GM23338 (cell line): ENCODE measurements around the gene CCDC194. TPM values are rescaled to one million over a fixed set of nuclear protein-coding genes. Genes with fewer than 3 reads are reported as not detected.

Experiments used
- ATAC-seq: fragments of 200-7000 bp; cut with Tn5 transposase; 3 replicates; pipeline ENCODE4 v1.9.1; 2020
- DNase-seq: peaks from one replicate; pipeline ENCODE4 v3.0.0-alpha.2; 2015; ENCODE audit warnings: low spot score
- H2AFZ ChIP-seq: fragments of 200-600 bp; sonication (generic); 2 replicates; pipeline ENCODE4 v1.8.0; 2016; ENCODE audit warnings: antibody characterized with exemption, mild to moderate bottlenecking, moderate library complexity
- H3F3A ChIP-seq: fragments of 200-600 bp; sonication (generic); replicated peaks from 2 replicates; pipeline ENCODE4 v1.8.0; 2017; ENCODE audit warnings: antibody characterized with exemption, mixed run types, low read depth
- H3K27ac ChIP-seq: fragments of 200-600 bp; sonication (generic); 2 replicates; pipeline ENCODE4 v1.6.1; 2016; ENCODE audit warnings: low read depth
- H3K27me3 ChIP-seq: fragments of 200-600 bp; sonication (generic); 2 replicates; pipeline ENCODE4 v1.8.0; 2016; ENCODE audit warnings: mild to moderate bottlenecking, mixed run types, moderate library complexity; ENCODE audit not compliant: insufficient read depth
- H3K36me3 ChIP-seq: fragments of 200-600 bp; sonication (generic); 2 replicates; pipeline ENCODE4 v1.8.0; 2016; ENCODE audit warnings: mild to moderate bottlenecking; ENCODE audit not compliant: insufficient read depth
- H3K4me1 ChIP-seq: fragments of 200-600 bp; sonication (generic); 2 replicates; pipeline ENCODE4 v1.8.0; 2016; ENCODE audit warnings: mild to moderate bottlenecking, moderate library complexity; ENCODE audit not compliant: insufficient read depth
- H3K4me2 ChIP-seq: fragments of 200-600 bp; sonication (generic); 2 replicates; pipeline ENCODE4 v1.7.1; 2017; ENCODE audit warnings: mixed run types
- H3K4me3 ChIP-seq: fragments of 200-600 bp; sonication (generic); 2 replicates; pipeline ENCODE4 v1.6.1; 2016; ENCODE audit warnings: mixed run types
- H3K79me2 ChIP-seq: fragments of 200-600 bp; sonication (generic); replicated peaks from 2 replicates; pipeline ENCODE4 v1.8.0; 2017; ENCODE audit warnings: mild to moderate bottlenecking; ENCODE audit not compliant: insufficient read depth
- H3K9me2 ChIP-seq: fragments of 200-600 bp; sonication (generic); 2 replicates; pipeline ENCODE4 v1.8.0; 2017; ENCODE audit not compliant: insufficient read depth
- H4K20me1 ChIP-seq: fragments of 200-600 bp; sonication (generic); replicated peaks from 2 replicates; pipeline ENCODE4 v1.8.0; 2017; ENCODE audit warnings: mild to moderate bottlenecking; ENCODE audit not compliant: insufficient read depth
- H3K27ac Mint-ChIP-seq: 2 replicates; pipeline ENCODE4 v1.8.0; 2020; ENCODE audit warnings: inconsistent platforms, mild to moderate bottlenecking, moderate library complexity, mixed read lengths
- H3K27me3 Mint-ChIP-seq: 3 replicates; pipeline ENCODE4 v1.8.0; 2022; ENCODE audit warnings: low read depth, mild to moderate bottlenecking, moderate library complexity, mixed read lengths, inconsistent platforms; ENCODE audit not compliant: insufficient read depth, poor library complexity
- H3K36me3 Mint-ChIP-seq: 3 replicates; pipeline ENCODE4 v1.8.0; 2021; ENCODE audit warnings: low read depth, mild to moderate bottlenecking, inconsistent platforms, moderate library complexity, mixed read lengths
- H3K4me1 Mint-ChIP-seq: 3 replicates; pipeline ENCODE4 v1.8.0; 2020; ENCODE audit warnings: mild to moderate bottlenecking, inconsistent platforms, mixed read lengths
- H3K4me3 Mint-ChIP-seq: 3 replicates; pipeline ENCODE4 v1.8.0; 2021; ENCODE audit warnings: moderate library complexity, mild to moderate bottlenecking, inconsistent platforms, mixed read lengths
- H3K9me3 Mint-ChIP-seq: 3 replicates; pipeline ENCODE4 v1.8.0; 2020; ENCODE audit warnings: moderate library complexity, mild to moderate bottlenecking, inconsistent platforms, mixed read lengths
- CREB1 ChIP-seq: fragments of 250-450 bp; sonication (Bioruptor Pico); IDR thresholded peaks from 2 replicates; pipeline ENCODE4 v1.5.0; 2020; ENCODE audit warnings: low read depth, mild to moderate bottlenecking, moderate library complexity
- EZH2 ChIP-seq: fragments of 200-600 bp; sonication (generic); IDR thresholded peaks from one replicate; pipeline ENCODE4 v1.8.0; 2017; ENCODE audit warnings: antibody characterized with exemption, mild to moderate bottlenecking, low read depth; ENCODE audit not compliant: unreplicated experiment
- EZH2phosphoT487 ChIP-seq: fragments of 200-600 bp; sonication (generic); IDR thresholded peaks from one replicate; pipeline ENCODE4 v1.8.1; 2018; ENCODE audit warnings: antibody characterized with exemption; ENCODE audit not compliant: unreplicated experiment
- JUNB ChIP-seq: IDR thresholded peaks from one replicate; pipeline ENCODE4 v1.6.1; 2016; ENCODE audit warnings: antibody characterized with exemption; ENCODE audit not compliant: unreplicated experiment
- NANOG ChIP-seq: IDR thresholded peaks from 2 replicates; pipeline ENCODE4 v1.6.1; 2016; ENCODE audit warnings: antibody characterized with exemption, borderline replicate concordance
- POLR2AphosphoS5 ChIP-seq: IDR thresholded peaks from 2 replicates; pipeline ENCODE4 v1.6.1; 2016; ENCODE audit warnings: antibody characterized with exemption, low read depth
- STAT1 ChIP-seq: IDR thresholded peaks from one replicate; pipeline ENCODE4 v1.6.1; 2016; ENCODE audit warnings: antibody characterized with exemption; ENCODE audit not compliant: unreplicated experiment
- ZNF114 ChIP-seq: fragments of 250-450 bp; sonication (Bioruptor Pico); IDR thresholded peaks from 2 replicates; pipeline ENCODE4 v1.5.0; 2020; ENCODE audit warnings: mild to moderate bottlenecking, moderate library complexity
- ZNF331 ChIP-seq: fragments of 250-450 bp; sonication (Bioruptor Pico); IDR thresholded peaks from 2 replicates; pipeline ENCODE4 v1.5.0; 2020; ENCODE audit warnings: low read depth, mild to moderate bottlenecking, moderate library complexity
- polyA plus RNA-seq: library from polyadenylated mRNA; unstranded; fragments of >200 nt; fragmentation: Nextera tagmentation; extraction: Ambion mirVana; gene quantifications from 2 replicates; pipeline ENCODE4 v1.2.1, GENCODE V29; 2016
- total RNA-seq: library from RNA; depleted of rRNA; stranded (reverse); fragments of >200 nt; shearing (Covaris generic); gene quantifications from 2 replicates; pipeline ENCODE4 v1.2.3, GENCODE V29; 2014
- TF ChIP-seq, protein P1 (sequence below), 2 experiments: fragments of 200-600 bp in 1 of 2; sonication (generic) in 1 of 2; conservative IDR thresholded peaks; 2 replicates each; pipeline versions ENCODE4 v1.5.1 to v1.6.1; 2016 to 2017; ENCODE audit warnings: antibody characterized with exemption in 2 of 2, low read depth in 2 of 2, mild to moderate bottlenecking in 2 of 2, moderate library complexity in 1 of 2
- TF ChIP-seq, protein P2 (sequence below): IDR thresholded peaks from one replicate; pipeline ENCODE4 v1.6.1; 2018; ENCODE audit warnings: antibody characterized with exemption; ENCODE audit not compliant: unreplicated experiment
- TF ChIP-seq, protein P3 (sequence below): IDR thresholded peaks from 2 replicates; pipeline ENCODE4 v1.6.1; 2016; ENCODE audit warnings: antibody characterized with exemption
- TF ChIP-seq, protein P4 (sequence below): fragments of 250-450 bp; sonication (Bioruptor Pico); IDR thresholded peaks from 2 replicates; pipeline ENCODE4 v1.5.0; 2020; ENCODE audit warnings: mild to moderate bottlenecking, moderate library complexity

The CCDC194 gene
- total and polyA plus RNA-seq, 2 experiments from 2014 or later: 0.49 TPM; not detected in 1

DNA sequence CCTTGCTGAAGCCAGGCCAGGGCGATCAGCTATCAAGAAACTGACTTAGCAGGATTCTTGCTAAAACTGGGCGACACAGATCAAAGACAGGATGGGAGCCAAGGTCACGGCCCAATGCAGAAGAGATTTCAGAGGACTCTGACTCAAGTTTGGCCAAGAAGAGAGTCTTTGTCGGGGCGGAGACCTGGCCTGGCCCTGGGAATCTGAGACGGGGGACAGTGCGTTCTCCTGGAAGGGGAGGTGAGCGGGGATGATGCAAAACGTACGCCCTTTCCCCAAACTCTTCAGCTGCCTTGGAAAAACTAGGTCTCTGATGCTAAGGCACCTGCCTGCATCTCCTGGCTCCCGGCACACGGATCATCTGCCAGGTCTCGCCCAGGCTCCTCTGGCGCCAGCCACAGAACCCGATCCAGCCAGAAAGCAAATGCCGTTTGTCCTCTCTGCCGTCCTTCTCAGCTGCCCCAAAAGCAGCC, 35.7 kb upstream of the CCDC194 start:
- Histone ChIP-seq H3K4me3 (no peak overlapping the region), H3K4me2 (no peak overlapping the region), H3K36me3 (no peaks in the 10 kb centered on the region), H3F3A (no peaks in the 10 kb centered on the region), H3K27me3 (no peaks in the 10 kb centered on the region), H3K27ac (no peak overlapping the region), H3K79me2 (no peaks in the 10 kb centered on the region), H2AFZ (no peak overlapping the region), H4K20me1 (no peaks in the 10 kb centered on the region), H3K9me2 (no peaks in the 10 kb centered on the region), H3K4me1 (peaks cover 3% of the 10 kb centered on the region; the same call in 1 of the 2 replicates)
- DNase-seq (no peak), ATAC-seq (no peak)
- Mint-ChIP-seq H3K27ac (no peak overlapping the region), H3K9me3 (no peaks in the 10 kb centered on the region; the same call in 2 of the 3 replicates), H3K36me3 (no peaks in the 10 kb centered on the region), H3K4me3 (no peak overlapping the region), H3K27me3 (peaks cover 7% of the 10 kb centered on the region), H3K4me1 (peaks cover 1% of the 10 kb centered on the region; the same call in 2 of the 3 replicates)
- TF ChIP-seq, protein P1, sequence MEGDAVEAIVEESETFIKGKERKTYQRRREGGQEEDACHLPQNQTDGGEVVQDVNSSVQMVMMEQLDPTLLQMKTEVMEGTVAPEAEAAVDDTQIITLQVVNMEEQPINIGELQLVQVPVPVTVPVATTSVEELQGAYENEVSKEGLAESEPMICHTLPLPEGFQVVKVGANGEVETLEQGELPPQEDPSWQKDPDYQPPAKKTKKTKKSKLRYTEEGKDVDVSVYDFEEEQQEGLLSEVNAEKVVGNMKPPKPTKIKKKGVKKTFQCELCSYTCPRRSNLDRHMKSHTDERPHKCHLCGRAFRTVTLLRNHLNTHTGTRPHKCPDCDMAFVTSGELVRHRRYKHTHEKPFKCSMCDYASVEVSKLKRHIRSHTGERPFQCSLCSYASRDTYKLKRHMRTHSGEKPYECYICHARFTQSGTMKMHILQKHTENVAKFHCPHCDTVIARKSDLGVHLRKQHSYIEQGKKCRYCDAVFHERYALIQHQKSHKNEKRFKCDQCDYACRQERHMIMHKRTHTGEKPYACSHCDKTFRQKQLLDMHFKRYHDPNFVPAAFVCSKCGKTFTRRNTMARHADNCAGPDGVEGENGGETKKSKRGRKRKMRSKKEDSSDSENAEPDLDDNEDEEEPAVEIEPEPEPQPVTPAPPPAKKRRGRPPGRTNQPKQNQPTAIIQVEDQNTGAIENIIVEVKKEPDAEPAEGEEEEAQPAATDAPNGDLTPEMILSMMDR (conservative IDR thresholded peaks at IDR 0.05; ENCODE audit: low read depth in 2 of 2): no peak
- TF ChIP-seq EZH2 (no peak), ZNF114 (CRISPR knock-in tag) (no peak), POLR2AphosphoS5 (no peak), EZH2phosphoT487 (no peak), NANOG (no peak), STAT1 (no peak), JUNB (no peak), CREB1 (CRISPR knock-in tag) (no peak), ZNF331 (CRISPR knock-in tag) (no peak)
- TF ChIP-seq, protein P2, sequence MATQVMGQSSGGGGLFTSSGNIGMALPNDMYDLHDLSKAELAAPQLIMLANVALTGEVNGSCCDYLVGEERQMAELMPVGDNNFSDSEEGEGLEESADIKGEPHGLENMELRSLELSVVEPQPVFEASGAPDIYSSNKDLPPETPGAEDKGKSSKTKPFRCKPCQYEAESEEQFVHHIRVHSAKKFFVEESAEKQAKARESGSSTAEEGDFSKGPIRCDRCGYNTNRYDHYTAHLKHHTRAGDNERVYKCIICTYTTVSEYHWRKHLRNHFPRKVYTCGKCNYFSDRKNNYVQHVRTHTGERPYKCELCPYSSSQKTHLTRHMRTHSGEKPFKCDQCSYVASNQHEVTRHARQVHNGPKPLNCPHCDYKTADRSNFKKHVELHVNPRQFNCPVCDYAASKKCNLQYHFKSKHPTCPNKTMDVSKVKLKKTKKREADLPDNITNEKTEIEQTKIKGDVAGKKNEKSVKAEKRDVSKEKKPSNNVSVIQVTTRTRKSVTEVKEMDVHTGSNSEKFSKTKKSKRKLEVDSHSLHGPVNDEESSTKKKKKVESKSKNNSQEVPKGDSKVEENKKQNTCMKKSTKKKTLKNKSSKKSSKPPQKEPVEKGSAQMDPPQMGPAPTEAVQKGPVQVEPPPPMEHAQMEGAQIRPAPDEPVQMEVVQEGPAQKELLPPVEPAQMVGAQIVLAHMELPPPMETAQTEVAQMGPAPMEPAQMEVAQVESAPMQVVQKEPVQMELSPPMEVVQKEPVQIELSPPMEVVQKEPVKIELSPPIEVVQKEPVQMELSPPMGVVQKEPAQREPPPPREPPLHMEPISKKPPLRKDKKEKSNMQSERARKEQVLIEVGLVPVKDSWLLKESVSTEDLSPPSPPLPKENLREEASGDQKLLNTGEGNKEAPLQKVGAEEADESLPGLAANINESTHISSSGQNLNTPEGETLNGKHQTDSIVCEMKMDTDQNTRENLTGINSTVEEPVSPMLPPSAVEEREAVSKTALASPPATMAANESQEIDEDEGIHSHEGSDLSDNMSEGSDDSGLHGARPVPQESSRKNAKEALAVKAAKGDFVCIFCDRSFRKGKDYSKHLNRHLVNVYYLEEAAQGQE: no peak
- TF ChIP-seq, protein P3, sequence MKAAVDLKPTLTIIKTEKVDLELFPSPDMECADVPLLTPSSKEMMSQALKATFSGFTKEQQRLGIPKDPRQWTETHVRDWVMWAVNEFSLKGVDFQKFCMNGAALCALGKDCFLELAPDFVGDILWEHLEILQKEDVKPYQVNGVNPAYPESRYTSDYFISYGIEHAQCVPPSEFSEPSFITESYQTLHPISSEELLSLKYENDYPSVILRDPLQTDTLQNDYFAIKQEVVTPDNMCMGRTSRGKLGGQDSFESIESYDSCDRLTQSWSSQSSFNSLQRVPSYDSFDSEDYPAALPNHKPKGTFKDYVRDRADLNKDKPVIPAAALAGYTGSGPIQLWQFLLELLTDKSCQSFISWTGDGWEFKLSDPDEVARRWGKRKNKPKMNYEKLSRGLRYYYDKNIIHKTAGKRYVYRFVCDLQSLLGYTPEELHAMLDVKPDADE: no peak
- TF ChIP-seq, protein P4, sequence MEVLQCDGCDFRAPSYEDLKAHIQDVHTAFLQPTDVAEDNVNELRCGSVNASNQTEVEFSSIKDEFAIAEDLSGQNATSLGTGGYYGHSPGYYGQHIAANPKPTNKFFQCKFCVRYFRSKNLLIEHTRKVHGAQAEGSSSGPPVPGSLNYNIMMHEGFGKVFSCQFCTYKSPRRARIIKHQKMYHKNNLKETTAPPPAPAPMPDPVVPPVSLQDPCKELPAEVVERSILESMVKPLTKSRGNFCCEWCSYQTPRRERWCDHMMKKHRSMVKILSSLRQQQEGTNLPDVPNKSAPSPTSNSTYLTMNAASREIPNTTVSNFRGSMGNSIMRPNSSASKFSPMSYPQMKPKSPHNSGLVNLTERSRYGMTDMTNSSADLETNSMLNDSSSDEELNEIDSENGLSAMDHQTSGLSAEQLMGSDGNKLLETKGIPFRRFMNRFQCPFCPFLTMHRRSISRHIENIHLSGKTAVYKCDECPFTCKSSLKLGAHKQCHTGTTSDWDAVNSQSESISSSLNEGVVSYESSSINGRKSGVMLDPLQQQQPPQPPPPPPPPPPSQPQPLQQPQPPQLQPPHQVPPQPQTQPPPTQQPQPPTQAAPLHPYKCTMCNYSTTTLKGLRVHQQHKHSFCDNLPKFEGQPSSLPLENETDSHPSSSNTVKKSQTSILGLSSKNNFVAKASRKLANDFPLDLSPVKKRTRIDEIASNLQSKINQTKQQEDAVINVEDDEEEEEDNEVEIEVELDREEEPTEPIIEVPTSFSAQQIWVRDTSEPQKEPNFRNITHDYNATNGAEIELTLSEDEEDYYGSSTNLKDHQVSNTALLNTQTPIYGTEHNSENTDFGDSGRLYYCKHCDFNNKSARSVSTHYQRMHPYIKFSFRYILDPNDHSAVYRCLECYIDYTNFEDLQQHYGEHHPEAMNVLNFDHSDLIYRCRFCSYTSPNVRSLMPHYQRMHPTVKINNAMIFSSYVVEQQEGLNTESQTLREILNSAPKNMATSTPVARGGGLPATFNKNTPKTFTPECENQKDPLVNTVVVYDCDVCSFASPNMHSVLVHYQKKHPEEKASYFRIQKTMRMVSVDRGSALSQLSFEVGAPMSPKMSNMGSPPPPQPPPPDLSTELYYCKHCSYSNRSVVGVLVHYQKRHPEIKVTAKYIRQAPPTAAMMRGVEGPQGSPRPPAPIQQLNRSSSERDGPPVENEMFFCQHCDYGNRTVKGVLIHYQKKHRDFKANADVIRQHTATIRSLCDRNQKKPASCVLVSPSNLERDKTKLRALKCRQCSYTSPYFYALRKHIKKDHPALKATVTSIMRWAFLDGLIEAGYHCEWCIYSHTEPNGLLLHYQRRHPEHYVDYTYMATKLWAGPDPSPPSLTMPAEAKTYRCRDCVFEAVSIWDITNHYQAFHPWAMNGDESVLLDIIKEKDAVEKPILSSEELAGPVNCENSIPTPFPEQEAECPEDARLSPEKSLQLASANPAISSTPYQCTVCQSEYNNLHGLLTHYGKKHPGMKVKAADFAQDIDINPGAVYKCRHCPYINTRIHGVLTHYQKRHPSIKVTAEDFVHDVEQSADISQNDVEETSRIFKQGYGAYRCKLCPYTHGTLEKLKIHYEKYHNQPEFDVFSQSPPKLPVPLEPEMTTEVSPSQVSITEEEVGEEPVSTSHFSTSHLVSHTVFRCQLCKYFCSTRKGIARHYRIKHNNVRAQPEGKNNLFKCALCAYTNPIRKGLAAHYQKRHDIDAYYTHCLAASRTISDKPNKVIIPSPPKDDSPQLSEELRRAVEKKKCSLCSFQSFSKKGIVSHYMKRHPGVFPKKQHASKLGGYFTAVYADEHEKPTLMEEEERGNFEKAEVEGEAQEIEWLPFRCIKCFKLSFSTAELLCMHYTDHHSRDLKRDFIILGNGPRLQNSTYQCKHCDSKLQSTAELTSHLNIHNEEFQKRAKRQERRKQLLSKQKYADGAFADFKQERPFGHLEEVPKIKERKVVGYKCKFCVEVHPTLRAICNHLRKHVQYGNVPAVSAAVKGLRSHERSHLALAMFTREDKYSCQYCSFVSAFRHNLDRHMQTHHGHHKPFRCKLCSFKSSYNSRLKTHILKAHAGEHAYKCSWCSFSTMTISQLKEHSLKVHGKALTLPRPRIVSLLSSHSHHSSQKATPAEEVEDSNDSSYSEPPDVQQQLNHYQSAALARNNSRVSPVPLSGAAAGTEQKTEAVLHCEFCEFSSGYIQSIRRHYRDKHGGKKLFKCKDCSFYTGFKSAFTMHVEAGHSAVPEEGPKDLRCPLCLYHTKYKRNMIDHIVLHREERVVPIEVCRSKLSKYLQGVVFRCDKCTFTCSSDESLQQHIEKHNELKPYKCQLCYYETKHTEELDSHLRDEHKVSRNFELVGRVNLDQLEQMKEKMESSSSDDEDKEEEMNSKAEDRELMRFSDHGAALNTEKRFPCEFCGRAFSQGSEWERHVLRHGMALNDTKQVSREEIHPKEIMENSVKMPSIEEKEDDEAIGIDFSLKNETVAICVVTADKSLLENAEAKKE (CRISPR knock-in tag): no peak
